HG03196 (cell line): ENCODE results near the gene MYO3B.
"Not testable (repeated sequence)": the region's sequence is repeated elsewhere in the genome, so short reads cannot be mapped to it uniquely, and the experiment has no call there.

Experiments
- ATAC-seq: cut with Tn5 transposase; IDR thresholded peaks from one replicate; pipeline ENCODE4 v1.9.1; 2021; ENCODE audit not compliant: unreplicated experiment

The MYO3B gene

DNA sequence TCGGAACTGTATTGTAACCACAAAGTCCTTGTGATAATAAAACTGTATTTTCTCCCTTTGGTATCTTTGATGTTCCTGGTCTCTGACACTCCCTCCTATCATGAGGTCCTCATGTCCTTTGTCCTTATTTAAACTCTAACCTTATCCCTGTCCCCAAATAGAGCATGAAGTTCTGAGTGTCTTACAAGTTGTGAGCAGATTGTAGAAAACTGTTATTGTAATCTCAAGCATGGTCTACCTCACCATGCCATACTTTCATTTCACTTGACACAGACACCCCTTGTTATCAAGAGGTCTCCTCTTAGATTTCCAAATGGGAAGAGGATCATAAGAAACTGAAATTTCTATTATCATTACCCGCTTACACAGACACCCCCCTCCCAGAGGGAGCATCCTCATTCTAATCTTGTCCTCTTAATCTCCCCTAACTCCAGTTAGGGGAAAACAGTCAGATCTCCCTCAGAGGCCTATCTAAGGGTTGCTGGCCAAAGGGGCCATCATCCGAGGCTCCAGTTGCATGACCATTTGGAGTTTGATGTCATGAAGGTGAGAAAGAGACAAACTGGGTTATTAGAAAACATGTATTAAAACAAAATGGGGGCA lies 29.0 kb downstream of the MYO3B start:
- no peak for ATAC-seq

DNA sequence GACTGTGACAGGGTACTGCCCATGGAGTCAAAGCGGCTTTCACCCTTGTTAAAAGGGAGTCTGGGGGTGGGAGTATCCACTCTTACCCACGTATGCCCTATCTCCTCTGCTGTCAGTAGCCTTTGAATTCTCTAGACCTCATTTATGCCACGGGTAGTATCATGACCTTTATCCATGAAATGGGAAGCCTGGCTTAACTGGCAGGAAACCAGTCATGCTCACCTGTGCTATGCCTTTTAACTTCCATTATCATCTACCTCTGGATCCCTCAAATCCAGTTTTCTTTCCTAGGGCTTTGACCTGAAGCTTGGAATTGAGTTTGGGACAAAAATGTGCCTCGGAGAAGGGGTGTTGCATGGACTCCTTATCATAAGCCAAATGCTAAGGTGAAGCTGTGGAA lies 30.0 kb downstream of the MYO3B start:
- no peak for ATAC-seq

DNA sequence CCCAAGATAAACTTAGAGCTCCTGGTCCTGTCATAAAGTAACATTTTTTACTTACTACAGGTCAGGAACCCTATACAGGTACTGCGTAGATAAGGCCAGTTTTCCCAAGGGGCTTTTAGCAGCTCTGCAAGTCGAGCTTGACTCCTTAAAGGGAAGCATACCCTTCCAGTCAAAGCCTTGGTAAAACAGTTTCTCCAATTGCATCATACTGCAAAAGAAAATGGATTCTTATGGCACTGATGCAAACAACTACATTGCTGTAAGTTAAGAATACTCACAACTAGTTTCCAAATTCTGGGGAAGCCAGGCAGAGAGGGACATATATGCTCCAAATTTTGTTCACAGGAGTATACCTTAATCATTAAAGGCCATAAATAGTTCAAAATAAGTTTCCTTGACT lies 31.0 kb downstream of the MYO3B start:
- no peak for ATAC-seq

DNA sequence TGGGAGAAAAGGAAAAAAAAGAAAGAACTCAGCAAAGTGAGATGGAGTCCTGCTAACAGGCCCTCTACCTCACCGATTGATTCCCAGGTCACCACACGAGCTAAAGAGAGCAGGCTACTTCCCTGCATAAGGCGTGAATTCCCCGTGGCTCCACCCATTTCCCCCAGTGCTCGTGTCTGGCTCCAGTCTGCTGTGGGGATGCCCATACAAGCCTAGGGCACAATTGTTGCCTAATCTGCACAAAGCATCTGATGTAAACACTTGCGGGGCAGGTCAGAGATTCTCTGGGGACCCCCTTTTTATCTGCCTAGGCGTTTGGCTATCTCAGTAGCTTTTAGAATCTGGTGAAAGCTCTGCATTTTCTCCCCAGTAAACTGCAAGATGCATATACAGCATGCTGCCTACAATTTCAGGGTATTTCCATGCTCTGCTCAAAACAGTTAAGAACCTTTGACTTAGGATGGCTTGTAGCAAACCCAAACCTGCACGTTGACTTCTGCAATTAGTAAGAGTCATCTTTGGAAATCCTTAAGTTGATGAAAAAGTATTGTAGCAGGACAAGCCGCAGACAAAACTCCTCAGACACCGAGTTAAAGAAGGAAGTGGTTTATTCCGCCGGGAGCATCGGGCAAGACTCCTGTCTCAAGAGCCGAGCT lies 34.8 kb downstream of the MYO3B start:
- ATAC-seq = no peak

DNA sequence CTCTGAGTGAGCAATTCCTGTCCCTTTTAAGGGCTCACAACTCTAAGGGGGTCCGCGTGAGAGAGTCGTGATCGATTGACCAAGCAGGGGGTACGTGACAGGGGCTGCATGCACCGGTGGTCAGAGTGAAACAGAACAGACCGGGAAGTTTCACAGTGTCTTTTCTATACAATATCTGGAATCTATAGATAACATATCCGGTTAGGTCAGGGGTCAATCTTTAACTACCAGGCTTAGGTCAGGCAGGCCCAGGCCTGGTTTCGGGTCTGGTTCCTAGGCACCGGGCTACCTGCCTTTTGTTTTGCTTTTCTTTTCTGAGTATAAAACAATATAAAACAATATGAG lies 35.3 kb downstream of the MYO3B start:
- ATAC-seq = not testable (repeated sequence)

DNA sequence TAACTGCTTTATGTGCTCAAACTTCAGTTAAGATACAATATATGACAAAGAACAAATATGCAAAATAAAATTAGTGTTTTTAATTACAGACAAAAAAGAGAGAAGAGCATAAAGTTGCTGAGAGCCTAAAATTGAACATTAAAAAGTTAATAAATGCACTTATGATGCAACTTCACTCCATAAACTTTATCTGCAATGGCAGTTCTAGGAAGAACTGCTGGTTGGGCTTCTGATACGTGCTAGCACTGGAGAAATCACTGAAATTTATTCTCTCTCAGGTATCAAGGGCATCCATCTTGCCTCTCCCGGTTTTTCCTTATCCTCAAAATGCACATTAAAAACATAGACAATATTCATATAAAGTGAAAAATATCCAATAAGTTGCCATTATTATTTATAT lies 35.7 kb downstream of the MYO3B start:
- no peak for ATAC-seq

DNA sequence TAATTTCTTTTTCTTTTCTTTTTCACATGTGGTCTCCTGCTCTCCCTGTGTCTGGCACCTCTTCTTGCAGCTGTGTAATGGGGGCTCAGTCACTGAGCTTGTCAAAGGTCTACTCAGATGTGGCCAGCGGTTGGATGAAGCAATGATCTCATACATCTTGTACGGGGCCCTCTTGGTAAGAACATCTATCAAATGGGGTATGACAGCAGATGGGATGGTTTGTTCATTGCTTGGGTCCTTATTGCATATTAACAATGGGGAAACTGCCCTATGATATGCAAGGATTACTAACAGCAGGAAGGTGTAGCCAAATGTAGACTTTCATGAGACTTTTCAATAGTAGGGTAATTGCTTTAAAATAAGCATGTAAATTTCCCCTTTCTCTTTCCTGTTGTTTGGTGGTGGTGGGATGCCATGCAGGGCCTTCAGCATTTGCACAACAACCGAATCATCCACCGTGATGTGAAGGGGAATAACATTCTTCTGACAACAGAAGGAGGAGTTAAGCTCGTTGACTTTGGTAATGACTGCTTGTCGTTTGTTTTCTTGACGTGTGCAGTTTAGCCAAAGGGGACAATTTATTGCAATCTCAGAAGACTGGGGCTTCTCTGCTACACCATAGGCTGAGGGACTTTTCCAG lies 36.5 kb downstream of the MYO3B start:
- no peak for ATAC-seq

DNA sequence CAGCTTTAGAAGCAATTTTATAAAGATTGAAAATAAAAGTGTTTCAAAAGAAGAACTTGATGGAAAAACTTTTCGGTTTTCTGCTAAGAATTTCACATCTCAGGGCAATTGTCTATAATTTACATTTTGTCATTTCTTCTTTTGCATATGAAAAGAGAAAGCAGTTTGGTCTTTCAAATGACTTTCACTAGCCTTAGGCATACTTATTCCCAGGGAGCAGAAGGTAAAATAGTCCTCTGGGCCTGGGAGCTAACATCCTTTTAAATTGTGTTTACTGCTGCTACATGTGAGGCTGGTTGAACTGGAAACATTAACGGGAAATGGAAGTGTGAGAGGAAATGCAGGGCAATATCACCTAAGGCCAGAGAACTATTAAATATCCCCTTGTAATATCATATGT lies 37.1 kb downstream of the MYO3B start:
- no peak for ATAC-seq

DNA sequence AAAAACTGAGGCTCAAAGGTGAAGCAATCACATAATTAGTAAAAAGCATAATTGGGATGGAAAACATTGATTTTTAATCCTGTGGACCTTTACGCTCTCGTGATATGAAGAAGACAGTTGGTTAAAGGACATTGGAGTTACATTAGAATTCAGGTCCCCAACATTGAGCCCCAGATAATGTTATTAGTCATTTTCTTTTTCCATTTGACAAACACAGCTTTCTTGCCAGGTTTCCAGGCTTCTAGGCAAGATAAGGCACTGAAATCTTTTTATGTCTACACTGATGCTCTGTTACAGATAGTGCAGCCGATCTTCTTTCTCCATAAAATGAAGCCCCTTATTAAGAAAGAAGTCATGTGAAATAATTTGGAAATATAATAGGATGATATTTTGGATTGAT lies 38.5 kb downstream of the MYO3B start:
- no peak for ATAC-seq

DNA sequence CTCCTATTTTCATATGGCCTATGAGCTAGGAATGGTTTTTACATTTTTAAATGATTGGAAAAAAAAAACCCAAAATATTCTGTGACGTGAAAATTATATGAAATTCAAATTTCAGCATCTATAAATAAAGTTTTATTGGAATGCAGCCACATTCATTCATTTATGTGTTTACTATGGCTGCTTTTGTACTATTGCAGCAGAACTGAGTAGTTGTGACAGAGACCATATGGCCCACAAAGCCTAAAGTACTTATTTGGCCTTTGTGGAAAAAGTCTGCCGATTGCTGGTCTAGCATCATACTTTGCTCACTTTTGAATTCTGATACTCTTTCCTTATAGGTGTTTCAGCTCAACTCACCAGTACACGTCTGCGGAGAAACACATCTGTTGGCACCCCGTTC lies 39.0 kb downstream of the MYO3B start:
- ATAC-seq = no peak

DNA sequence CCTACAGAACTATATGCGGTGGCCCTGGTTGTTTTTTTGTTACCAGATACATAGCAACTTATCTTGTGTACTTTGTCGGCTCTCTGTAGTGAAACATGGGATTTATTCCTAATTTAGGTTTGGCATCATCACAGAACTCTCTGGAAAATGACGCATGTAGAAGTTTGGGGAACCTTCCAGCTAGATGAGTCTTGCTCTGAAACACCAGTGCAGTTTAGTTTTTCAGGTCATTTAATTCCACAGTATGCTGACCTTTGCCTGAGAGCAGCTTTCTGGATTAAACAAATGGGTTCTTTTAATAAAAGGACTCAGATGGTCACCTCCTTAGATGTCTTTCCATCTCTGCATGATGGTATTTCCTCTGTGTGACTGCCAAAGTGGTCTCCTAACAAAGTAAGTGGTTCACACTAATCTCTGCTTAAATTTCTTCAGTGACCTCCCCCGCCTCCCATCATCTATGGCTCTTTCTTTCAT lies 39.9 kb downstream of the MYO3B start:
- ATAC-seq = no peak

DNA sequence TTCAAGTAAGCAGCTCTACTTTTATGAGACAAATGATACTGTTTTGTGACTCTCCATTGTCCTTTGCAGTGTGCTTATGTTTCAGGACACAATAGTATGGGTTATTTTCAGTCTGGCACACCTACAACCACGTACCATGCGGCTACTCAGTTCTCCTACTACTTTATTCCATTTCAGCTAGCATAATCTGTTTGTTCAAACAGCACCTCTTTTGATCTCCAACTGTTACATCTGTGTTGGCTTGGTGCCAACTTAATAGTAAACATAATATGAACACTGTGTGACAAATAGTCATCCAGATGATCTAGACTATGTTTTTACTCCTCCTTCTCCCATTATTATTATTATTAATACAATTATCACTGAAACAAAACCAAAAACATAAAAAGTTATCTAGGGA lies 40.5 kb downstream of the MYO3B start:
- no peak for ATAC-seq

DNA sequence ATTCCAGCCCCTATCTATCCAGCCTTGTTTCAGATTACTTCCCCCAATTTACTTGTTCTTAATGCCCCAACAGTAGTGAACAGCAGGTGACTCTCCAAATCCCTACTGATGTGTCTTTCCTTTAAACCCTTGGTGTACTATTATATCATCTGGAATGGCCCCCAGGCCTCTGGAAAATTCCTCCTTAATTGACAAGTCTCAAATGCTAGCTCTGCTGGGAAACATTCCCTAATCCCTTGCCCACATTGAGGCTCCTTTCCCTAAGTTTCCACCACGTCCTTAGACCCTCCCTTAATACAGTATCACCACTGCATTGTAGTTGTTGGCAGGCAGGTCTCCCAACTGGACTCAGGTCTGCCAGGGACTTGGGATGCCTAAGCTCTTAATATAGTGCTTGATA lies 41.0 kb downstream of the MYO3B start:
- no peak for ATAC-seq

DNA sequence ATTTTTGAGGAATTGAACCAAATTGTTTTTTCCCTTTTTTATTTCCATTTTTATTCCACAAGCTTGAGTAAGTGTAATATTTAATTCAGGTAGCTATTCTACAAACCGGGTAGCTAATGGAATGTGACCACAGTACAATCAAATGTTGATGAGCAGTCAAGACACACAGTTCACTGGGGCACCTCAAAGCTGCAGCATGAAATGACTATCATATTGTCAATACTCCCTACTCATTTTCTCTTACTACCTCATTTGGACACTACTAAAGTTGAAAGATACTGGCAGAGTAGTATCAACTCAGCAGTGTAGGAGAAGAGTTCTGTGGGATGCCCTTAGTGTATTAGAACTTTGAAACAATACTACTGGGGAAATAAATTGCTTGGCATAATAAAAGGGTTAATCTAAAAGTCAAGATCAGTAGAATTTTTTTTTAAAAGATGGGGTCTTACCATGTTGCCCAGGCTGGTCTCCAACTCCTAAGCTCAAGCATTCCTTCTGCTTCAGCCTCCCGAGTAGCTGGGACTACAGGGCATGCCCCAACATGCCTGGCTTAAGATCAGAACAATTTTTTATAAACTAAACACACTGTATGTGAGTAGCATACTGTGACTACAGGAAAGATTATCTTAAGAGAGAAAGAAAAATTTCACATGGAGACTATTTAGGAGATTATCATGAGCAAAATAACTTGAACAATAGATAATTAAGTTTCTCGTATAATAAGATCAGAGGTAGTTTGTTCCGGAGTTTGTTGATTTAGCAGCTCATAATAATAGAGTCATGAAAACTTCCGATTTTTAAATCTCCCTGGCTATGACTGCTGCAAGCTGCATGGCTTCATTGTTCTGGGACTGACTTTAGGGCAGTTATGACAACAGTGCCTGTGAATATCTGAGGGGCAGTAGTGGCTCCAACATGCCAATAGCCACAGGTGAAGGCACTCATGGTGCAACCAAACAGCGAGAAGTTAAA lies 43.7 kb downstream of the MYO3B start:
- ATAC-seq = no peak

DNA sequence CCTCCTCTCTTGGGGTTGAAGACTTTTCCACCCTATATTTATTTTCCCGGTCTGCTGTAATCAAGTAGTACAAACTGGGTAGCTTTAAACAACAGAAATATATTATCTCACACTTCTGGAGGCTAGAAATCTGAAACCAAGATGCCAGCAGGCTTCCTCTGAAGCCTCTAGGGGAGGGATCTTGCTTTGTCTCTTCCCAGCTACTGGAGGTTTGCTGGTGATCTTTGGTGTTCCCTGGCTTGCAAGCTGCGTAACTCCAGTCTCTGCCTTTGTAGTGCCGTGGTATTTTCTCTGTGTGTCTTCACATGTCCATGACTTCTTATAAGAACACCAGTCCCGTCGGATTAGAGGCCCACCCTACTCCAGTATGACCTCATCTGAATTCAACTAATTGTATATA lies 44.4 kb downstream of the MYO3B start:
- ATAC-seq = no peak

DNA sequence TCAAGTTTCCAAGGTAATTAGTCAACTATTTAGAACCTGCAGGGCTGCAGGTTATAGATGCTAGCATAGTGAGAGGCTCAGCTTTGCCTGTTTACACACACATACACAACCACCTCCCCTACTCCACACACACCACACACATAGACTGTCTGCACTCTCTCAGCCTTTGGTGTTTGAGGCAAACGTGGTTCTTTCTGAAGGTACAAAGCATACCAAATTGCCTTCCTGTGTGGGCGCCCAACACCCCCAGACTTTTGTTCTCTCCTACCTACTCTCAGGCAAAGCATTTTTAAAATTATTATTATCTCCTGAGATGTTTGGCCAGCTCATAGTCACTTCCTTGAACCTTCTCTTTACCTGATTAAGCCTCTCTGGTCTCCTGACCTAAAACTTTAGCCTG lies 44.9 kb downstream of the MYO3B start:
- no peak for ATAC-seq

DNA sequence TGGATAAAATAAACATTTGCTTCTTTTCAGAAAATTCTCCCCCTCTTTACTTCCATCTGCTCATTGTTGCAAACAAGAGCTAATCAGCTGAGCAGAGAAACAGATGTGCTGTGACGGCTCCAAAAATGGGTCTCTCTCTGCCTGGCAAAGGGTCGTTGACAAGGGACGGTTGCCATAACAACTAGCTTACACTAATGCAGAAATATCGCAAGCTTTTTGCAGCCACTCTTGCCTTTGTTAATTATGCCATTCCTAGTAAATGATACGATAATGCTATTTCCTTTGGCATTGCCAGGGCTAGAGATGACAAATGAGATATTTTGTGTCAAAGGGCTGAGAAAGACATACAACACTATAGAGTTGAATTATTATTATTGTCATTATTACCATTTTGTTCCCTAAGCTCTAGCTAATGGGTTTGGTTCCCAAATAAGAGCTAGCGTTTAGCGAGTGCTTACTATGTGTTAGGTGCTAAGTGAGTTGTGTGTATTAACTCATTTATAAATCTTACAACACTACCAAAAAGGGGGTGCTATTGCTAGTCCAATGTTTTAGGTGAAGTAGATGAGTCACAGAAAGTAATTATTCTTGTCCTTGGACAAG lies 46.8 kb downstream of the MYO3B start:
- ATAC-seq = no peak

DNA sequence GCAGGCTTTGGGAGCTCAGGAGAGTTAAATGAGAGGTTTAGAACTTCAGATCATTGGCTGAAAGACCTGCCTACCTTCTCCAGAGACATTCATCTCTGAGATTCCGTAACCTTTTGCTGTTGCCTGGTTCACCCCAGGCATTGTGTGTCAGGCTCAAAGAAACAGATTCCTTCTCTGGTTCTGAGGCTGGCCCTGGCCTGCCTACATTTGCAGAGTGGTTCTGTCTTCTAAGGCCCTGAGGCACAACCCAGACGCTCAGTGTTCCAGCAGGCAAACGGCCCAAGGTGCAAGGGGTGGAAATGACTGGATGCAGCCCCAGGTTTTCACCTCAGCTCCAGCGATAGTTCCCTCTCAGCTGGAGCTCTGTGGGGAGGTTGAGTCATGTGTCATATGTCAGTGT lies 48.3 kb downstream of the MYO3B start:
- ATAC-seq = no peak

DNA sequence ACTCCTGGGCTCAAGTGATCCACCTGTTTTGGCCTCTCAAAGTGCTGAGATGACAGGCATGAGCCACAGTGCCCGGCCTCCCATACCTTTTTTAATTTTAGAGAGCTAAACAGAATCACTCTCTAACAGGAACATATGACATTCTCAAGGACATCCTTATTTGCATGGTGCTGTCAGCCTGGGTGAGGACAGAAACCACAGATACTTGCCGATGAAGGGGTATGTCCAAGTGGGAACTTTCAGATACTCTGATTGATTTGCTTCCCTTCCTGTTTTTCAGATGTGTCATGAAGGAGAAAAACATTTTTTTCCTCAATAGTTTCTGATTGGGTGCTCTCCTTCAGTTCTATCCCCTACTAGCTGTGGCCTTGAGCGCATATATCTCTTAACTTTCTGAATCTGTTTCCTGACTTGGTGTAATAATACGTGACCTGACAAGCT lies 49.6 kb downstream of the MYO3B start:
- ATAC-seq = peak; percentile 56

DNA sequence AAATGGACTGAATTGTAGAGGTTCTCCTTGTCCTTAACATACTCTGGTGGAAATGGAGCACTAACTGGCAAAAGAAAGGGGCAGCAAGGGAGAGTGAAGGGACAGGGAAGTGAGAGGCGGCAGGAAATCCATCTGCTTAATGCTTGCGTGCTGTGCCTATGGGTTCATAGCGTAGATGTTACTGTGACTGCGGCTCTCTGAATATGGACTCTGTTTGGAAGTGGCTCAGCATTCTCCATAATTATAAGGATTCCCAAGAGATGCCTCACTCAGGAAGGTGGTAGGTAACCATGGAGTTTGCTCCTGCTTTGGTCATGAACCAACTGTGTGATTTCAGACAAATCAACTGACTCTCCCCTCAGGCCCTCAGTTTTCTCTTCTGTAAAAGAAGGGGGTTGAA lies 50.0 kb downstream of the MYO3B start:
- no peak for ATAC-seq

DNA sequence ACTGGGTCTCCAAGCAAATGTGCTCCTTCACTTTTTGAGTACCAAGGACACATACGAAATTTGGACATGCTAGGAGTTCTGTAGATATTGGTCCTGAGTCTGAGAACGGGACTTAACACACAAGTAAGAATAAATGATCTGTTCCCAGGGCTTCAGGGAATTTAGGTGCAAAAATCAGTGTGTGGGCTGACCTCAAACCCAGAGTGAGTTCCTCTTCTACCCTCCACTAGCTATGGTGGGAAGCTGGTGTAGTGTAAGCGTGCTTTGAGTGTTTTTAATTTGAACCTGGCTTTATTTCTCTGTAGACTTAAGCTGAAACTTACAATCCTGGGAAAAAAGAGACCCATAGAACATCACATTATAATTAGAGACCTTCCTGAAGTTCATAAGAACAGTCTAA lies 50.5 kb downstream of the MYO3B start:
- ATAC-seq = no peak
